EH (cell line): ENCODE measurements around the gene BCAP31.
A peak's percentile ranks its signal among the peaks of the same experiment; 100 is the strongest.
"Not testable (repeated sequence)": the region's sequence is repeated elsewhere in the genome, so short reads cannot be mapped to it uniquely, and the experiment has no call there.

Source experiments
- DNase-seq: peaks from one replicate; pipeline ENCODE4 v3.0.0-alpha.2; 2015; ENCODE audit warnings: low read depth

BCAP31 gene

GRCh38 chrX:153708415-153708814 lies 15.8 kb downstream of the BCAP31 start:
- peak; percentile 78 for DNase-seq

GRCh38 chrX:153707406-153707805 lies 16.8 kb downstream of the BCAP31 start:
- no peak for DNase-seq

GRCh38 chrX:153706799-153707198 lies 17.4 kb downstream of the BCAP31 start:
- no peak for DNase-seq

GRCh38 chrX:153705403-153706060 lies 18.7 kb downstream of the BCAP31 start:
- not testable (repeated sequence) for DNase-seq

GRCh38 chrX:153704631-153705402 lies 19.4 kb downstream of the BCAP31 start:
- DNase-seq = not testable (repeated sequence)

- no peak for DNase-seq
These were observed 20.1 kb downstream of the BCAP31 start for GRCh38 chrX:153704021-153704526.

- DNase-seq = no peak
These were observed 21.2 kb downstream of the BCAP31 start for GRCh38 chrX:153703036-153703370.

- no peak for DNase-seq
These were observed 21.7 kb downstream of the BCAP31 start for GRCh38 chrX:153702336-153703035.

GRCh38 chrX:153701706-153702105 lies 22.5 kb downstream of the BCAP31 start:
- no peak for DNase-seq

- no peak for DNase-seq
These were observed 23.2 kb downstream of the BCAP31 start for GRCh38 chrX:153700967-153701366.

GRCh38 chrX:153700376-153700945 lies 23.7 kb downstream of the BCAP31 start:
- no peak for DNase-seq

- DNase-seq = not testable (repeated sequence)
These were observed 24.3 kb downstream of the BCAP31 start for GRCh38 chrX:153699784-153700371.

GRCh38 chrX:153699210-153699783 lies 24.9 kb downstream of the BCAP31 start:
- not testable (repeated sequence) for DNase-seq

GRCh38 chrX:153697924-153698865 lies 26.0 kb downstream of the BCAP31 start:
- DNase-seq = no peak

- peak; percentile 24 for DNase-seq
These were observed 27.0 kb downstream of the BCAP31 start for GRCh38 chrX:153696986-153697722.

GRCh38 chrX:153696538-153696937 lies 27.6 kb downstream of the BCAP31 start:
- DNase-seq = not testable (repeated sequence)

- DNase-seq = no peak
These were observed 28.1 kb downstream of the BCAP31 start for GRCh38 chrX:153696100-153696499.

- no peak for DNase-seq
These were observed 29.4 kb downstream of the BCAP31 start for GRCh38 chrX:153694687-153695270.

- not testable (repeated sequence) for DNase-seq
These were observed 29.9 kb downstream of the BCAP31 start for GRCh38 chrX:153694256-153694655.
